RWPE2 (cell line): ENCODE data around the gene CCDC85C.

ENCODE experiments used
- ATAC-seq: fragments of 200-7000 bp; cut with Tn5 transposase; 3 replicates; pipeline ENCODE4 v1.9.1; 2021; ENCODE audit warnings: low read depth
- DNase-seq: peaks from one replicate; pipeline ENCODE4 v3.0.0-alpha.2; 2020; ENCODE audit warnings: low spot score
- H3K27ac ChIP-seq: fragments of 450-650 bp; 2 replicates; pipeline ENCODE4 v1.5.1; 2017; ENCODE audit warnings: mild to moderate bottlenecking; ENCODE audit not compliant: poor library complexity, severe bottlenecking
- H3K27me3 ChIP-seq: fragments of 250-450 bp; sonication (Bioruptor Pico); 2 replicates; pipeline ENCODE4 v1.5.1; 2021; ENCODE audit warnings: mild to moderate bottlenecking, moderate library complexity; ENCODE audit not compliant: insufficient read depth, poor library complexity, severe bottlenecking
- H3K36me3 ChIP-seq: fragments of 250-450 bp; sonication (Bioruptor Pico); 2 replicates; pipeline ENCODE4 v1.5.1; 2020; ENCODE audit warnings: low read depth, mild to moderate bottlenecking, moderate library complexity
- H3K4me1 ChIP-seq: fragments of 250-450 bp; sonication (Bioruptor Pico); 2 replicates; pipeline ENCODE4 v1.5.1; 2021; ENCODE audit warnings: mild to moderate bottlenecking, moderate library complexity; ENCODE audit not compliant: insufficient read depth, poor library complexity, severe bottlenecking
- H3K4me3 ChIP-seq: fragments of 250-450 bp; sonication (Bioruptor Pico); 2 replicates; pipeline ENCODE4 v1.5.1; 2021; ENCODE audit warnings: mild to moderate bottlenecking, moderate library complexity; ENCODE audit not compliant: severe bottlenecking
- H3K9me3 ChIP-seq: fragments of 250-450 bp; sonication (Bioruptor Pico); 2 replicates; pipeline ENCODE4 v1.5.1; 2021; ENCODE audit warnings: mild to moderate bottlenecking, moderate library complexity; ENCODE audit not compliant: severe bottlenecking
- CTCF ChIP-seq: fragments of 450-650 bp; IDR thresholded peaks from one replicate; pipeline ENCODE4 v1.5.1; 2017; ENCODE audit warnings: mild to moderate bottlenecking, moderate library complexity; ENCODE audit not compliant: poor library complexity, severe bottlenecking

The CCDC85C gene

GRCh38 chr14:99503848-99504453 lies 100.1 kb downstream of the CCDC85C start:
- H3K4me3 ChIP-seq, result no peak overlapping the region
- TF ChIP-seq CTCF, result no peak
- H3K4me1 ChIP-seq, result no peaks in the 10 kb centered on the region
- H3K27ac ChIP-seq, result no peak overlapping the region
- H3K27me3 ChIP-seq, result no peaks in the 10 kb centered on the region
- ATAC-seq, result no peak
- H3K9me3 ChIP-seq, result no peaks in the 10 kb centered on the region
- no peak for DNase-seq
- H3K36me3 ChIP-seq, result peaks cover 100% of the 10 kb centered on the region

GRCh38 chr14:99502989-99503421 lies 101.0 kb downstream of the CCDC85C start:
- Histone ChIP-seq H3K27ac (no peak overlapping the region), H3K36me3 (peaks cover 100% of the 10 kb centered on the region), H3K27me3 (no peaks in the 10 kb centered on the region), H3K4me1 (no peaks in the 10 kb centered on the region), H3K4me3 (no peak overlapping the region), H3K9me3 (no peaks in the 10 kb centered on the region)
- DNase-seq, result no peak
- no peak for TF ChIP-seq CTCF
- no peak for ATAC-seq

- ATAC-seq (no peak), DNase-seq (no peak)
- Histone ChIP-seq H3K4me3 (no peak overlapping the region), H3K36me3 (peaks cover 98% of the 10 kb centered on the region), H3K27me3 (no peaks in the 10 kb centered on the region), H3K9me3 (no peaks in the 10 kb centered on the region), H3K27ac (no peak overlapping the region), H3K4me1 (no peaks in the 10 kb centered on the region)
- TF ChIP-seq CTCF, result no peak
These were observed 106.1 kb downstream of the CCDC85C start for GRCh38 chr14:99497894-99498293.

- no peak for TF ChIP-seq CTCF
- Histone ChIP-seq H3K9me3 (no peaks in the 10 kb centered on the region), H3K36me3 (peaks cover 98% of the 10 kb centered on the region), H3K27me3 (no peaks in the 10 kb centered on the region), H3K4me3 (no peak overlapping the region), H3K27ac (no peak overlapping the region), H3K4me1 (no peaks in the 10 kb centered on the region)
- ATAC-seq (no peak), DNase-seq (no peak)
These were observed 106.7 kb downstream of the CCDC85C start for GRCh38 chr14:99497341-99497740.

GRCh38 chr14:99484106-99484505 lies 119.9 kb downstream of the CCDC85C start:
- Histone ChIP-seq H3K9me3 (no peaks in the 10 kb centered on the region), H3K4me1 (peaks cover 35% of the 10 kb centered on the region), H3K27ac (no peak overlapping the region), H3K27me3 (no peaks in the 10 kb centered on the region), H3K36me3 (peaks cover 2% of the 10 kb centered on the region; the same call in 1 of the 2 replicates), H3K4me3 (no peak overlapping the region)
- ATAC-seq (no peak), DNase-seq (no peak)
- no peak for TF ChIP-seq CTCF
